PFSK-1 (cell line): ENCODE data around the gene EEF2.

Experiments used
- FOXP2 ChIP-seq: optimal IDR thresholded peaks from 2 replicates; pipeline ENCODE3; 2011; ENCODE audit warnings: borderline replicate concordance, control low read depth, inconsistent platforms; ENCODE audit not compliant: insufficient read depth; ENCODE audit errors: extremely low read length, extremely low read depth
- POLR2AphosphoS5 ChIP-seq: IDR thresholded peaks from 2 replicates; pipeline ENCODE4 v1.6.1; 2012; ENCODE audit warnings: low read depth, mild to moderate bottlenecking, control low read depth, low read length, moderate library complexity
- SIN3A ChIP-seq: IDR thresholded peaks from 2 replicates; pipeline ENCODE4 v1.6.1; 2012; ENCODE audit warnings: mild to moderate bottlenecking, low read length, moderate library complexity, borderline replicate concordance; ENCODE audit not compliant: insufficient read depth
- TAF1 ChIP-seq: IDR thresholded peaks from 2 replicates; pipeline ENCODE4 v1.6.1; 2012; ENCODE audit warnings: low read length, control low read depth, borderline replicate concordance; ENCODE audit not compliant: insufficient read depth
- TF ChIP-seq, protein P1 (sequence below), 2 experiments: IDR thresholded peaks; 2 replicates each; pipeline versions ENCODE4 v1.6.1 to v1.8.0; 2011 to 2012; ENCODE audit warnings: low read depth in 2 of 2, low read length in 2 of 2, control low read depth in 1 of 2, inconsistent platforms in 1 of 2, mild to moderate bottlenecking in 1 of 2, moderate library complexity in 1 of 2; ENCODE audit not compliant: insufficient read depth in 1 of 2

EEF2 gene

DNA sequence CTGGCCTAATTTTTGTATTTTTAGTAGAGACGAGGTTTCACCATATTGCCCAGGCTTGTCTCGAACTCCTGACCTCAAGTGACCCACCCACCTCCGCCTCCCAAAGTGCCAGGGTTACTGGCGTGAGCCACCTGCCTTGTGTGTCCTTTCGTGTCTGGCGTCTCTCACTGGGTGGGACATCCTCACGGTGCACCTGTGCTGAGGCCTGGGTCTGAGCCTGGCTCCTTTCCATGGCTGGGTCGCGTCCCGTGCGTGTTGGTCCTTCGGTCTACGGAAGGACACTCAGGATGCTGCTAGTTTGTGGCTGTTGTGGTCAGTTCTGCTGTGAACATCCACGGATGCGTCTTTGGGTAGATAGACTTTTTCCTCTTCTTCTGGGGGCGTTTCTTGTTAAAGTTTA lies 41.9 kb upstream of the EEF2 start:
- TF ChIP-seq POLR2AphosphoS5 = no peak
- no peak for TF ChIP-seq SIN3A
- TF ChIP-seq, protein P1, sequence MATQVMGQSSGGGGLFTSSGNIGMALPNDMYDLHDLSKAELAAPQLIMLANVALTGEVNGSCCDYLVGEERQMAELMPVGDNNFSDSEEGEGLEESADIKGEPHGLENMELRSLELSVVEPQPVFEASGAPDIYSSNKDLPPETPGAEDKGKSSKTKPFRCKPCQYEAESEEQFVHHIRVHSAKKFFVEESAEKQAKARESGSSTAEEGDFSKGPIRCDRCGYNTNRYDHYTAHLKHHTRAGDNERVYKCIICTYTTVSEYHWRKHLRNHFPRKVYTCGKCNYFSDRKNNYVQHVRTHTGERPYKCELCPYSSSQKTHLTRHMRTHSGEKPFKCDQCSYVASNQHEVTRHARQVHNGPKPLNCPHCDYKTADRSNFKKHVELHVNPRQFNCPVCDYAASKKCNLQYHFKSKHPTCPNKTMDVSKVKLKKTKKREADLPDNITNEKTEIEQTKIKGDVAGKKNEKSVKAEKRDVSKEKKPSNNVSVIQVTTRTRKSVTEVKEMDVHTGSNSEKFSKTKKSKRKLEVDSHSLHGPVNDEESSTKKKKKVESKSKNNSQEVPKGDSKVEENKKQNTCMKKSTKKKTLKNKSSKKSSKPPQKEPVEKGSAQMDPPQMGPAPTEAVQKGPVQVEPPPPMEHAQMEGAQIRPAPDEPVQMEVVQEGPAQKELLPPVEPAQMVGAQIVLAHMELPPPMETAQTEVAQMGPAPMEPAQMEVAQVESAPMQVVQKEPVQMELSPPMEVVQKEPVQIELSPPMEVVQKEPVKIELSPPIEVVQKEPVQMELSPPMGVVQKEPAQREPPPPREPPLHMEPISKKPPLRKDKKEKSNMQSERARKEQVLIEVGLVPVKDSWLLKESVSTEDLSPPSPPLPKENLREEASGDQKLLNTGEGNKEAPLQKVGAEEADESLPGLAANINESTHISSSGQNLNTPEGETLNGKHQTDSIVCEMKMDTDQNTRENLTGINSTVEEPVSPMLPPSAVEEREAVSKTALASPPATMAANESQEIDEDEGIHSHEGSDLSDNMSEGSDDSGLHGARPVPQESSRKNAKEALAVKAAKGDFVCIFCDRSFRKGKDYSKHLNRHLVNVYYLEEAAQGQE (IDR thresholded peaks at IDR 0.05; ENCODE audit: insufficient read depth in 1 of 2, low read depth in 2 of 2, low read length in 2 of 2) = no peak
- TF ChIP-seq TAF1 = no peak
- no peak for TF ChIP-seq FOXP2

- TF ChIP-seq TAF1 = no peak
- TF ChIP-seq POLR2AphosphoS5 = no peak
- no peak for TF ChIP-seq SIN3A
- TF ChIP-seq FOXP2 = no peak
- TF ChIP-seq, protein P1 (IDR thresholded peaks at IDR 0.05; ENCODE audit: insufficient read depth in 1 of 2, low read depth in 2 of 2, low read length in 2 of 2) = no peak
These were observed 40.1 kb upstream of the EEF2 start for GRCh38 chr19:4025317-4025716.

GRCh38 chr19:4023600-4024398 lies 38.5 kb upstream of the EEF2 start:
- TF ChIP-seq POLR2AphosphoS5 = no peak
- TF ChIP-seq, protein P1 (IDR thresholded peaks at IDR 0.05; ENCODE audit: insufficient read depth in 1 of 2, low read depth in 2 of 2, low read length in 2 of 2) = no peak
- no peak for TF ChIP-seq TAF1
- TF ChIP-seq SIN3A = no peak
- no peak for TF ChIP-seq FOXP2

GRCh38 chr19:4019578-4019977 lies 34.3 kb upstream of the EEF2 start:
- TF ChIP-seq SIN3A (no peak), TAF1 (no peak), FOXP2 (no peak), POLR2AphosphoS5 (no peak)
- TF ChIP-seq, protein P1 (IDR thresholded peaks at IDR 0.05; ENCODE audit: insufficient read depth in 1 of 2, low read depth in 2 of 2, low read length in 2 of 2) = no peak
